Measurements from ENCODE around the gene FBXO34. TPM values are rescaled to one million over a fixed set of nuclear protein-coding genes. Genes with fewer than 3 reads are reported as not detected.
A peak's percentile ranks its signal among the peaks of the same experiment; 100 is the strongest.

Gene FBXO34
- total and polyA plus RNA-seq, 2 of the 13 experiments (the other 11 are each of a cell fraction or from before 2014, with no cell fraction given): 8.8 to 13.5 TPM

GRCh38 chr14:55271572-55272298 lies 514 bp downstream of the FBXO34 start (continued):
- TF ChIP-seq MYPOP (CRISPR knock-in tag; IDR thresholded peaks at IDR 0.05) (no peak; the same call in 1 of the 2 replicates), ATF4 (CRISPR knock-in tag; IDR thresholded peaks at IDR 0.05) (no peak), SNAPC2 (CRISPR knock-in tag; IDR thresholded peaks at IDR 0.05) (no peak), CENPT (CRISPR knock-in tag; IDR thresholded peaks at IDR 0.05; ENCODE audit: low read depth) (no peak), ZHX2 (IDR thresholded peaks at IDR 0.05; ENCODE audit: low read depth) (peak; percentile 94), ZHX2 (CRISPR knock-in tag; IDR thresholded peaks at IDR 0.05; ENCODE audit: borderline replicate concordance) (no peak), SNAPC5 (CRISPR knock-in tag; IDR thresholded peaks at IDR 0.05; ENCODE audit: borderline replicate concordance) (no peak), FOXA3 (CRISPR knock-in tag; IDR thresholded peaks at IDR 0.05) (0 out of 2 replicates have a peak, but pooled peaks have one; percentile 9), ZNF691 (CRISPR knock-in tag; IDR thresholded peaks at IDR 0.05; ENCODE audit: borderline replicate concordance, low read depth) (no peak), ARNT2 (CRISPR knock-in tag; IDR thresholded peaks at IDR 0.05; ENCODE audit: low read depth) (no peak), FOXP4 (CRISPR knock-in tag; IDR thresholded peaks at IDR 0.05) (no peak), ZNF30 (CRISPR knock-in tag; IDR thresholded peaks at IDR 0.05) (no peak), ONECUT2 (CRISPR knock-in tag; IDR thresholded peaks at IDR 0.05) (no peak), ZBTB46 (CRISPR knock-in tag; IDR thresholded peaks at IDR 0.05; ENCODE audit: borderline replicate concordance) (no peak), RBM22 (optimal IDR thresholded peaks at IDR 0.05; ENCODE audit: low read length) (no peak)

Measured in HepG2 (cell line).